22Rv1 (cell line): ENCODE data around the gene LGR5.

ENCODE experiments used
- H3K27ac ChIP-seq: fragments of 450-650 bp; 2 replicates; pipeline ENCODE4 v1.5.1; 2017
- CTCF ChIP-seq: fragments of 450-650 bp; IDR thresholded peaks from 2 replicates; pipeline ENCODE4 v1.5.1; 2017; ENCODE audit warnings: mild to moderate bottlenecking
- ZFX ChIP-seq: fragments of 450-650 bp; IDR thresholded peaks from 2 replicates; pipeline ENCODE4 v1.6.1; 2017; ENCODE audit warnings: antibody characterized with exemption, borderline replicate concordance

Gene LGR5

GRCh38 chr12:71533703-71534102, 94.1 kb downstream of the LGR5 start:
- no peak for TF ChIP-seq CTCF
- no peak overlapping the region for H3K27ac ChIP-seq

DNA sequence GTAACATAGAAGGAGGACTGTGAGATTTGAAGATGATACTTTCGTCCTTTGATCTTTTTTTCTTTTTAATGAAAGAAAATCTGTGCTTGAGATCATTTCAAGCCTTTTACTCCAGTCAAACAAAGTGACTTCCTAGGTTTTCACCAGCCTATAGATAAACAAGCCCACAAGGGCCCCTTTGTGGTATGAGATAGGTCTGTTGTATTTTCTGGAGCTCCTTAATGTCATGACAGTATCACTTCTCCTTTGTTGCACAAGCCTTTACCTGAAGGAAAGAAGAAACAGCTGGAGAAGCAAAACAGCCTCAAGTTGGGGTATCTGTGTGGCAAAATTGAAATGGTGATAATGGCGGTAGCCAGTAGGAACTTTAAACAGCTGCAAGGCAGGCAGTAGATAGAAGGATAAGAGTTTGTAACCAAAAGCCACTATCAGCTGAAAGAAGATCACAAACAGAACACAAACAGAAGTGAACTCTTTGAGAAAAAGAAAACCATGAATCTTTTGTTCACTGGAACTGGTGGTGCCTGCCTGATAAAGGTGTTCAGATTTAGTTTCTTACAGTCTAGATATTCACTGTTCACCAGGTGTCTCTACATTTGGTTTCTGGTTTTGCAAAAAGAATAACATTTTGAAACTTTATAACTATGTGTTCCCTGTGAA, 96.8 kb downstream of the LGR5 start:
- no peak overlapping the region for H3K27ac ChIP-seq
- TF ChIP-seq ZFX (no peak), CTCF (no peak)

- H3K27ac ChIP-seq, result no peak overlapping the region
- TF ChIP-seq ZFX, result no peak
Measured at GRCh38 chr12:71536939-71537622, 97.5 kb downstream of the LGR5 start.

GRCh38 chr12:71538807-71539206, 99.2 kb downstream of the LGR5 start:
- TF ChIP-seq ZFX (no peak), CTCF (no peak)
- H3K27ac ChIP-seq, result no peak overlapping the region

DNA sequence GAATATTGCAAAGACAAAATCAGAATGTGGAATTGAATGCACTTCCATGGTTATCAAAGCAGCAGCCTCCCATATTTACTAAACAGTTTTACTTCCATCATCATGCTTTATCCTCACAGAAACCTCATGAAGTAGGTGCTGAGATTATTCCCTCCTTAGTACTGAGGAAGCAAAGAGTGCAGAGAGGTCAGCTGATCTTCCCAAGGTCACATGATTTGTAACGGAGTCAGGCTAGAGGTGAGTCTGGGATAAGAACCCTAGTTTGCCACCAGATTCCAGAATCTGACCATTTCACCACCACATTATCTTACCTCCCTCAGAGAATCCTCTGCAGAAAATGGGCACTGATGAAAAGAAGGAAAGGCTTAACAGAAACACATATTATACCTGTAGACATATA, 102.0 kb downstream of the LGR5 start:
- H3K27ac ChIP-seq, result no peak overlapping the region
- TF ChIP-seq CTCF, result no peak
- TF ChIP-seq ZFX, result no peak

DNA sequence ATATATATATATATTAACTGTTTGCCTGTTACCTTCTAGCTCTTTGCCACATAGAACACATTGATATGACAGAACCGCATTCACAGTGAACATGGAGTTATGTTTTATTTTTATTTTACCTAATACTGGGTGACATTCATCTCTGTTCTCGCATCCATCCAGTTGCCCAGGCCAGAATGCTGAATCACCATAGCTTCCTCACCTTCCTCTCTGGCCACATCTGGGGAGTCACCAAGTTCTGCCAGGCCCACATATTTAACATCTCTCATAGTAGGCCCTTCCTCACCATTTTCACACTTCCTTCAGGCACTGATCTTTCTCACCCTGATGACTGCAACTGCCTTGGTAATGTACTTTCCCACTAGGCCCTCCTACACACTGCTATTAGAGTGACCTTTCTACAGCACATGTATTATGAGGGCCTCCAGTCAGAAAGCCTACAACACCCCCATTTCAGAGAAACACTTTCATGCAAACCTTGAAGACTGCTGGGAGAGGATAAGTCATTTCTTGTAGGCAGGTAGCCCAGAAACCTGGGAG, 106.8 kb downstream of the LGR5 start:
- H3K27ac ChIP-seq, result no peak overlapping the region

GRCh38 chr12:71548893-71549292, 109.3 kb downstream of the LGR5 start:
- TF ChIP-seq ZFX (no peak), CTCF (no peak)
- H3K27ac ChIP-seq, result no peak overlapping the region

More for the DNA sequence above, 106.8 kb downstream of the LGR5 start:
- TF ChIP-seq ZFX (no peak), CTCF (no peak)
